Spinal cord (tissue), 10 donors: ENCODE data around the gene NTM. TPM values are rescaled to one million over a fixed set of nuclear protein-coding genes. Genes with fewer than 3 reads are reported as not detected.

Experiments
- DNase-seq, 6 donors: peaks; one replicate each; pipeline versions ENCODE4 v3.0.0 to v3.0.0-alpha.2; 2013 to 2015; ENCODE audit warnings: low spot score in 6 of 6, low read depth in 4 of 6
- H3K27ac ChIP-seq: one replicate; pipeline ENCODE4 v1.5.1; 2013; ENCODE audit warnings: low read depth, low read length, control low read depth
- H3K27me3 ChIP-seq: one replicate; pipeline ENCODE4 v1.6.1; 2013; ENCODE audit warnings: low read length; ENCODE audit not compliant: control insufficient read depth, insufficient read depth
- H3K36me3 ChIP-seq: one replicate; pipeline ENCODE4 v1.6.1; 2013; ENCODE audit warnings: low read length; ENCODE audit not compliant: control insufficient read depth, insufficient read depth
- H3K4me1 ChIP-seq: one replicate; pipeline ENCODE4 v1.6.1; 2013; ENCODE audit warnings: low read length; ENCODE audit not compliant: control insufficient read depth, insufficient read depth
- H3K4me3 ChIP-seq: one replicate; pipeline ENCODE4 v1.5.1; 2013; ENCODE audit warnings: low read depth, low read length, control low read depth
- H3K9me3 ChIP-seq: one replicate; pipeline ENCODE4 v1.6.1; 2013; ENCODE audit warnings: low read length; ENCODE audit not compliant: control insufficient read depth, insufficient read depth
- WGBS: methylation state at CpG from one replicate; pipeline ENCODE4 v1.1.5; 2013; ENCODE audit warnings: missing lambda C conversion rate; ENCODE audit not compliant: insufficient coverage; 5-methylcytosine and 5-hydroxymethylcytosine counted together
- polyA plus RNA-seq, 2 donors: library from polyadenylated mRNA; unstranded; fragments of 120-200 nt; gene quantifications; one replicate each; pipeline ENCODE4 v1.2.1, GENCODE V29; 2013; ENCODE audit not compliant: insufficient read length in 2 of 2
- total RNA-seq, 2 donors: library from RNA; depleted of rRNA in 1 of 2; stranded (reverse); fragments of 120-200 nt in 1 of 2; fragments of >200 nt in 1 of 2; gene quantifications; one replicate each; pipeline versions ENCODE4 v1.2.3 to v1.2.4, GENCODE V29; 2013 to 2014
- donor health status: healthy.

The NTM gene
- total and polyA plus RNA-seq, 4 donors: 69.3 to 181 (median 155) TPM

- DNase-seq: no peak
- Histone ChIP-seq H3K27me3 (no peaks in the 10 kb centered on the region), H3K27ac (no peak overlapping the region), H3K4me1 (peaks cover 45% of the 10 kb centered on the region), H3K36me3 (no peaks in the 10 kb centered on the region), H3K9me3 (no peaks in the 10 kb centered on the region), H3K4me3 (no peak overlapping the region)
- WGBS: 91% methylated on average over 17 of the region's 21 CpGs
Observed at GRCh38 chr11:132123854-132124835, 753.7 kb downstream of the NTM start.

DNA sequence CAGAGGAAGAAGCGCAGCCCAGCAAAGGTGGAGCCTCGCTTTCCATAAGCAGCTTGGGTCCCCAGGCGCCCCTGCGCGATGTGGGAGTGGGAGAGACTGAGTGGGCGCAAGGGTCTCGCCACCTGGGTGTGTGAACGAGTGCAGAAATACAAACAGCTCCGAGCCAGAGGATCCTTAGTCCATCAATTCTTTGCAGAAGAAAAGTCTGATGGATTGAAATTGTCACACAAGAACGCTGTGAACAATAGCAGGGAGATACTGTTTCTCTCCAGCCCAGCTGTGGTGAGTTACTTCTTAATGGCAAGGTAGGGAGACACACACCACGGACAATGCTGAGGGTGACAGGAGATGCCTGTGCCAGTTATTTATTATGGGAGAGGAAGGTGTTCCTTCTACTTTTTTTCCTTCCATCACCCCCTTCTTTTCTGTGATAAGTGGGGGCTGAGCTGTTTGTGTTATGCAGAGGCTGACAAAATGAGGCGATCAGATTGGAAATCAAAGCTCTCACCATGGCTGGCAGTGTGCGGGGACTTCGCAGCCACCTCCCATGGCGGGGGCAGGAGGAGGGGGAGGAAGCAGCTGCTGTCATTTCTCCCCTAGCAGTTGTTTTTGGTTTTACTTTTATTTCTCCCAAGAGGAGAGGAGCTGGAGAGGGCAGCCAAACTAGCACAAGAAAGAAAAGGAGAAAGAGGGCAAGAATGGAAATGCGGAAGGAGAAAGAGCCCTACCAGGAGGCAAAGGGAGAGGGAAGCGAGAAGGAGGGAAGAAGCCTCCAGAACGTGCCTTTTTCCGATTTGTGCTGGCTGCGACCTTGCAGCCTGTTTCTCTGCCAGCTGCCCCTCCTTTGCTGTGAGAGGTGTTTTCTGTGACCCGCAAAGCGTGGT, 755.8 kb downstream of the NTM start:
- Histone ChIP-seq H3K27me3 (no peaks in the 10 kb centered on the region), H3K4me1 (peaks cover 40% of the 10 kb centered on the region), H3K36me3 (no peaks in the 10 kb centered on the region), H3K9me3 (no peaks in the 10 kb centered on the region), H3K4me3 (no peak overlapping the region), H3K27ac (peak overlapping the region; percentile 44)
- 22% methylated on average over 13 of the region's 22 CpGs for WGBS
- DNase-seq: peak in 2 of 6 donors; percentile 73 to 80

DNA sequence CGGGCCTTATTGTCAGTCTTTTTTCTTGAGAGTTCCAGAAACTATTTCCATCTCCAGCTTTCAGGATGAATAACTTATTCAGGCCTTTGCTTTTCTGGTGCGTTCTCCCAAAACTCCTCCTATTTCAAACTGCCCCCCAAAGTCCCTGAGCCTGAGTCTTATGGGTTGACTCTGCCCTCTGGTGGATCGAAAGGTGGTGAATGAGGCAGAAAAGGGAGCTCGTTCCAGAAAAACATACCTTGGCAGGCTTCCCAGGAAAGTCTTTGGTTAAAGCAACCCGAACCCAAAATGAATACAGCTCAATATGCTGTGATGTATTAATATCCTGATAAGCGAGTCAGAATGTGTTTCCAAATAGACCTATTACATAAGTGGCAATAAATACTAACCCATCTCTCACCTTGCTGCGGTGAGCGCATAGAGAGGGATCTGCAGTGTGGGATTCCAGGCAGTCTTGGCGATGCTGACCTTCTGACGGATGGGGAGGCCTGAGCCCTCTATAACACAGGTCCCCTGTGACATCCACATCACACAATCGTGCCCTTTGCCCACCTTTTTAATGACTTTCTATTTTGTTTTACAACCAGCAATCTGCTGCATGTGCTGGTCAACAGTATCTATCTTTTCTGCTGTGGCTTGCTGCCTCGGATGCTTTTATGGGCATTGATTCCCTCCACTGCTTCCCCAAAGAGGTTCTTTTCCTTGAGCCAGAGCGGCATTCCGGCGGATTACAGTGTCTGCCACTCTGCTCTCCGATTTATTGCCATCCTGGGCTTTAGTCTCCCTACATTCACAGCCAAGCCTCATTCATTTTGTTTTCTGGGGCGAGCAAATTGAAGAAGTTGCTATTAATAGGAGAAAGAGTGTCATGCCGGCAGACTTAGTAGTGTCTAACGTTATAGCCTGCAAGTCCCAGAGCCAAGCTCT, 756.8 kb downstream of the NTM start:
- Histone ChIP-seq H3K27me3 (no peaks in the 10 kb centered on the region), H3K9me3 (no peaks in the 10 kb centered on the region), H3K4me1 (peaks cover 39% of the 10 kb centered on the region), H3K4me3 (no peak overlapping the region), H3K36me3 (no peaks in the 10 kb centered on the region), H3K27ac (peak overlapping the region; percentile 52)
- WGBS: 26% methylated on average over 9 of the region's 19 CpGs
- peak; percentile 66 to 96 (median 76) for DNase-seq

DNA sequence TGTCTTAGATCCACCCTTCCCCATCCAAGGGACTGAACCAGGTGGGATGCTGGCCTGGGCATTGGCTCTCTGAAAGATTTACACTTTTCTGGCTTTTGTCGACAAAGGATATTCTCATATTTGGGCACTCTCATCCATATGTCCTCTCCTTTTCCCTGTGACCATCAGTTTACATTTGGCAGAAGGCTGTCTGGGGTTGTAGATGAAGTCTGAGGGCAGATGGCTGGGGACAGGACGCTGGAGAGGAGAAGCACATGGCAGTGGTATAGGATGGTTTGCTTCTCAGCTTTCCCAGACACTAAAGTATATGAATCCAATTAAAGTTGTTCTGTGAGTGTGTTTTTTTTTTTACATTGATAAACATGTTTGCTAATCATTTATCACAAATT, 757.5 kb downstream of the NTM start:
- Histone ChIP-seq H3K4me1 (peaks cover 33% of the 10 kb centered on the region), H3K4me3 (no peak overlapping the region), H3K9me3 (no peaks in the 10 kb centered on the region), H3K27ac (no peak overlapping the region), H3K27me3 (no peaks in the 10 kb centered on the region), H3K36me3 (no peaks in the 10 kb centered on the region)
- WGBS: no CpG with 5 or more reads among the region's 2 CpGs
- no peak for DNase-seq

GRCh38 chr11:132131047-132131446, 760.6 kb downstream of the NTM start:
- peaks cover 27% of the 10 kb centered on the region for H3K4me1 ChIP-seq
- H3K27ac ChIP-seq: no peak overlapping the region
- no peaks in the 10 kb centered on the region for H3K9me3 ChIP-seq
- no peaks in the 10 kb centered on the region for H3K36me3 ChIP-seq
- 49% methylated on average over 4 of the region's 4 CpGs for whole genome bisulfite sequencing
- peak in 2 of 6 donors; percentile 51 to 79 for DNase-seq
- H3K4me3 ChIP-seq: no peak overlapping the region
- no peaks in the 10 kb centered on the region for H3K27me3 ChIP-seq

DNA sequence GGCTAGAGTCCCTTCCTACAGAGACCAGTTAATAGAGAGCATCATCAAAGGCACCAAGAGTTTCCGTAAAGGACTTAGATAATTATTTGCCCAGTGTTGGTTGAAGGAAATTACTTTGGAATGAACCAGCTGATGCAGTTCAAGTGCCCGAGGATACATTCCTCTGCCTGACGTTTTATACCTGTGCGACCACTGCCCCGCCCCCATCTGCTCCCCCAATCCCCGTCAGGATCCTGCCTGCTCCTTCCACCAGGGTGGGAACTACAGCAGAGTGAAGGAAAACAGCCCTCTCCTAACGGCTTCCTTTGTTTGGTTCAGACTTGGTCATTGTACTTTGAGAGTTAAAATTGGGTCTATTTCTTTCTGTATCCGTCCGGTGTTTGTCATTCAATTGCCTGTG, 761.5 kb downstream of the NTM start:
- no peaks in the 10 kb centered on the region for H3K36me3 ChIP-seq
- no peak overlapping the region for H3K27ac ChIP-seq
- WGBS: 64% methylated on average over 2 of the region's 9 CpGs
- DNase-seq: no peak
- no peaks in the 10 kb centered on the region for H3K27me3 ChIP-seq
- peaks cover 19% of the 10 kb centered on the region for H3K4me1 ChIP-seq
- H3K4me3 ChIP-seq: no peak overlapping the region
- no peaks in the 10 kb centered on the region for H3K9me3 ChIP-seq

DNA sequence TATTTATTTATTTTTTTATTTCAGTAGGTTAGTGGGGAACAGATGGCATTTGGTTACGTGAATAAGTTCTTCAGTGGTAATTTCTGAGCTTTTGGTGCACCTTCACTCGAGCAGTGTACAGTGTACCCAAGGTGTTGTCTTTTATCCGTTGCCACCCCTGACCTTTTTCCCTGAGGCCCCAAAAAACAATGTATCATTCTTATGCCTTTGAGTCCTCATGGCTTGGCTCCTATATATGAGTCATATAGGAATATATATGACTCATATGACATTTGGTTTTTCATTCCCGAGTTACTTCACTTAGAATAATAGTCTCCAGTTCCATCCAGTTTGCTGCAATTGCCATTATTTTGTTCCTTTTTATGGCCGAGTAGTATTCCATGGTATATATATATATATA, 763.9 kb downstream of the NTM start:
- no peaks in the 10 kb centered on the region for H3K36me3 ChIP-seq
- no peak for DNase-seq
- H3K4me1 ChIP-seq: peaks cover 12% of the 10 kb centered on the region
- H3K4me3 ChIP-seq: no peak overlapping the region
- 100% methylated on average over 1 of the region's 5 CpGs for WGBS
- no peaks in the 10 kb centered on the region for H3K27me3 ChIP-seq
- no peaks in the 10 kb centered on the region for H3K9me3 ChIP-seq
- no peak overlapping the region for H3K27ac ChIP-seq

DNA sequence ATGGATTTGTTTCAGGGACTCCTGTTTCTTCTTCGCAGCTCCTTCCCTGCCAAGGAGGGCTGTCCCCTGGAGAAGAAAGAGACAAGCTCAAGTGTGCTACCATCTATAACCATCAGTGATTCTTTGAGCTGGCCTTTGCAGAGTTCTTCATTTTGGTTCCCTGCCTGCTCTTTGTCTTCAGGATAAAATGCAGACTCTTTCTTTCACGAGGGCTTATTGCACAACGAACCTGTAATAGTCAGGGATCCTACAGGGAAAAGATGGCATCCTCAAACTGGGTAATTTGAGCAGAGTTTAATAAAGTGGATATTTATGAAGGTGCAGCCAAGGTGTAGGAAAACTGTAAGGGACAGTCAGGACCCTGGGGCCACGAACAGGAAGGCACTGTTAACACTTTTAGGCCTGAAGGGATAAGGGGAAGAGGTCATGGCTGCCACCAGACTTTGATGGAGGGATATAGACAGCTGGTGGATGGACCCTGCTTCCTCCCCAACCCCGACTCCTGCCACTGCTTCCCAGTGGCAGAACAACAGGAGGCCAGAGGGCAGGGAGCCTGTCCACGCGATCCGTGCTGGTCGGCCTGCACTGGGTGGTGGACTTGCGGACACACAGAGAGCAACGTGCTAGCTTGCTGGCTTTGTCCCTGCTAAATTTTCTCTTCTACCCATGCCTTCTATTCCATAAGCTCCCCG, 767.0 kb downstream of the NTM start:
- Histone ChIP-seq H3K27ac (no peak overlapping the region), H3K9me3 (no peaks in the 10 kb centered on the region), H3K4me1 (peaks cover 9% of the 10 kb centered on the region), H3K36me3 (no peaks in the 10 kb centered on the region), H3K27me3 (no peaks in the 10 kb centered on the region), H3K4me3 (no peak overlapping the region)
- DNase-seq: no peak
- 83% methylated on average over 12 of the region's 12 CpGs for WGBS
